ENCODE data around the gene KREMEN1. TPM values are rescaled to one million over a fixed set of nuclear protein-coding genes. Genes with fewer than 3 reads are reported as not detected.

The KREMEN1 gene
- total and polyA plus RNA-seq, 8 donors = 5.4 to 34.5 (median 11.6) TPM

DNA sequence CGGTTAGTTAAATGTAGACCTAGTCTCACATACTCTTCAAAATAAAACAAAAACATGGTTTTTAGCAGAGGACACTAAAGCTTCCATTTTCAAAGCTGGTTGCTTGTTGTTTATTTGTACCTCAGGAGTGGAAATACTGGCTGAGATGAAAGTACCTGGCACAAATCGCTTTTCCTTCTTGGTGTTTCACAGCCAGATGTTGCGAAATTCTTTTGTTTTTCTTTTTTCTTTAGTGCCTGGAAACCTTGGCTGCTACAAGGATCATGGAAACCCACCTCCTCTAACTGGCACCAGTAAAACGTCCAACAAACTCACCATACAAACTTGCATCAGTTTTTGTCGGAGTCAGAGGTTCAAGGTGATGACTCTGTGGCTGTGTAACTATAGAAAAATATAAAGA, 48.3 kb downstream of the KREMEN1 start:
- 69 to 74% (median 71%) methylated on average over 5 of the region's 5 CpGs for WGBS, 5 donors
- Histone ChIP-seq H3K27ac (peak overlapping the region in 1 of 5 donors; percentile 27), H3K4me1 (peaks cover 0 to 5% (median 4%) of the 10 kb centered on the region in 4 donors), H3K4me3 (no peak overlapping the region), H3K36me3 (peaks cover 0 to 13% (median 11%) of the 10 kb centered on the region in 4 donors), H3K9me3 (no peaks in the 10 kb centered on the region), H3K27me3 (no peaks in the 10 kb centered on the region)
- TF ChIP-seq, protein P1, sequence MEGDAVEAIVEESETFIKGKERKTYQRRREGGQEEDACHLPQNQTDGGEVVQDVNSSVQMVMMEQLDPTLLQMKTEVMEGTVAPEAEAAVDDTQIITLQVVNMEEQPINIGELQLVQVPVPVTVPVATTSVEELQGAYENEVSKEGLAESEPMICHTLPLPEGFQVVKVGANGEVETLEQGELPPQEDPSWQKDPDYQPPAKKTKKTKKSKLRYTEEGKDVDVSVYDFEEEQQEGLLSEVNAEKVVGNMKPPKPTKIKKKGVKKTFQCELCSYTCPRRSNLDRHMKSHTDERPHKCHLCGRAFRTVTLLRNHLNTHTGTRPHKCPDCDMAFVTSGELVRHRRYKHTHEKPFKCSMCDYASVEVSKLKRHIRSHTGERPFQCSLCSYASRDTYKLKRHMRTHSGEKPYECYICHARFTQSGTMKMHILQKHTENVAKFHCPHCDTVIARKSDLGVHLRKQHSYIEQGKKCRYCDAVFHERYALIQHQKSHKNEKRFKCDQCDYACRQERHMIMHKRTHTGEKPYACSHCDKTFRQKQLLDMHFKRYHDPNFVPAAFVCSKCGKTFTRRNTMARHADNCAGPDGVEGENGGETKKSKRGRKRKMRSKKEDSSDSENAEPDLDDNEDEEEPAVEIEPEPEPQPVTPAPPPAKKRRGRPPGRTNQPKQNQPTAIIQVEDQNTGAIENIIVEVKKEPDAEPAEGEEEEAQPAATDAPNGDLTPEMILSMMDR (IDR thresholded peaks at IDR 0.05) = no peak
- no peak for TF ChIP-seq POLR2AphosphoS5 (IDR thresholded peaks at IDR 0.05)
- no peak for DNase-seq
- intact Hi-C loops (cut with DNase I; ENCODE audit: low total_unique reads) = no loop called here

DNA sequence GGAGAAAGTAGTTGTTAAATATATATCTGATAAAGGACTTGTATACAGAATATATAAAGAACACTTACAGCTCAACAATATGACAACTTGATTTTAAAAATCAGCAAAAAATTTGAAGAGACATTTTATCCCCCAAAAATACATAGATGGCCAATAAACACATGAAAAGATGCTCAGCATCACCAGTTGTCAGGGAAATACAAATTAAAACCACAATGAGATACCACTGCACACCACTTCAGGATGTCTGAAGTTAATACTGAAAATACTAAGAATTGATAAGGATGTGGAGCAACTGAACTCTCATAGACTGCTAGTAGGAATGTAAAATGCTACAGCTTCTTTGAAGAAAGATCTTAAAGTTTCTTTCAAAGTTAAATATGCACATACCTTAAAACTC, 49.2 kb downstream of the KREMEN1 start:
- H3K27me3 ChIP-seq = no peaks in the 10 kb centered on the region
- H3K4me1 ChIP-seq = peaks cover 0 to 9% (median 7%) of the 10 kb centered on the region in 4 donors
- no peak overlapping the region for H3K27ac ChIP-seq
- H3K4me3 ChIP-seq = no peak overlapping the region
- DNase-seq = no peak
- TF ChIP-seq, protein P1 (IDR thresholded peaks at IDR 0.05) = no peak
- peaks cover 0 to 19% (median 13%) of the 10 kb centered on the region in 4 donors for H3K36me3 ChIP-seq
- intact Hi-C loops (cut with DNase I; ENCODE audit: low total_unique reads) = no loop called here
- no peaks in the 10 kb centered on the region for H3K9me3 ChIP-seq

DNA sequence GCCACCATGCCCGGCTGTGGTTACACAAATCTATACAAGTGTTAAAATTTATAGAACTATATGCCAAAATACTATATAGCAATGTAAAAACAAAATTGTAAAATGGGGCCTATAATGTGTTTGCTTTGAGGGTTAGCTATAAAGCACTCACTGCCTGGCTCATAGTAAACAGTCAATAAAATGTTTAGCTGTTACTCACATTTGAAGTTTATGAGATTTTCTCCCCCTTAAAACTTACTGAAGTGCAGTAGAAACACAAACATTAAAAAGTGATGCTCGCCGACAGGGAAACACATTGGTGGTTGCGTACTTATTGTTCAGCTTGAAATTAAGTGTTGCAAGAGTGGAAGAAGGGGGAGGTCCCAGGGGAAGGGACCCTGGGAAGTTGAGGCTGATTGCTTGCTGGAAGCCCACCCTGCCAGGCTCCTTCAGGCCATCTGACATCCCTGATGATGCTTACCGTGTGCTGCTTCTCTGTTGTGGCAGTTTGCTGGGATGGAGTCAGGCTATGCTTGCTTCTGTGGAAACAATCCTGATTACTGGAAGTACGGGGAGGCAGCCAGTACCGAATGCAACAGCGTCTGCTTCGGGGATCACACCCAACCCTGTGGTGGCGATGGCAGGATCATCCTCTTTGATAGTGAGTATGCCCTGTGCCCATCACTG, 52.1 kb downstream of the KREMEN1 start:
- WGBS, 5 donors = 85 to 91% (median 88%) methylated on average over 10 of the region's 10 CpGs
- Histone ChIP-seq H3K27ac (no peak overlapping the region), H3K27me3 (no peaks in the 10 kb centered on the region), H3K36me3 (peaks cover 0 to 28% (median 13%) of the 10 kb centered on the region in 4 donors), H3K9me3 (no peaks in the 10 kb centered on the region), H3K4me1 (peaks cover 0 to 14% (median 13%) of the 10 kb centered on the region in 4 donors), H3K4me3 (no peak overlapping the region)
- TF ChIP-seq EP300 (IDR thresholded peaks at IDR 0.05) (no peak), POLR2A (IDR thresholded peaks at IDR 0.05) (no peak), POLR2AphosphoS5 (IDR thresholded peaks at IDR 0.05) (no peak)
- TF ChIP-seq, protein P1 (IDR thresholded peaks at IDR 0.05) = no peak
- intact Hi-C loops (cut with DNase I; ENCODE audit: low total_unique reads) = no loop called here
- DNase-seq = no peak

DNA sequence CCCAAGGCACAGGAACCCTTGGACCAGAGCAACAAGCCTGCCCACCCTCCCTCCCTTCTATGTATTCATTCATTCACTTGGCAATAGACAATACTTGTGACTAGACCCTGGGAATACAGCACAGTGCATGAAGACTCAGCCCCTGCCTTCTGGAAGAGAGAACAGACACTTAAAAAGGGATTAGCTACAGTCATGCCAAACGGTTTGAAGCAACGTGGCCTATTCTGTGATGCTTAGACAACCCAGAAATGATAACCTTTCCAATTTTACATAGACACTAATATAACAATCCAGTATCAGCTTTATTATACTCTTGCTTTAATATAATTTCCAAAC, 52.6 kb downstream of the KREMEN1 start:
- Histone ChIP-seq H3K36me3 (peaks cover 0 to 29% (median 13%) of the 10 kb centered on the region in 4 donors), H3K27me3 (no peaks in the 10 kb centered on the region), H3K9me3 (no peaks in the 10 kb centered on the region), H3K4me3 (no peak overlapping the region), H3K4me1 (peaks cover 0 to 14% (median 13%) of the 10 kb centered on the region in 4 donors), H3K27ac (peak overlapping the region in 1 of 5 donors; percentile 37)
- no peak for DNase-seq
- 42 to 60% (median 53%) methylated on average over 2 of the region's 2 CpGs for WGBS, 5 donors
- TF ChIP-seq EP300 (IDR thresholded peaks at IDR 0.05) = no peak
- TF ChIP-seq, protein P1 (IDR thresholded peaks at IDR 0.05) = no peak
- no peak for TF ChIP-seq POLR2AphosphoS5 (IDR thresholded peaks at IDR 0.05)
- TF ChIP-seq POLR2A (IDR thresholded peaks at IDR 0.05) = no peak
- intact Hi-C loops (cut with DNase I; ENCODE audit: low total_unique reads) = no loop called here
